Smooth muscle cell (in vitro differentiated cells): ENCODE data around the gene GPC5. TPM values are rescaled to one million over a fixed set of nuclear protein-coding genes. Genes with fewer than 3 reads are reported as not detected.

Experiments
- DNase-seq: peaks from one replicate; lab custom pipeline; 2025; ENCODE audit not compliant: unreplicated experiment; lab: John Stamatoyannopoulos, UW
- H2AFZ ChIP-seq: fragments of 200-600 bp; sonication (generic); 2 replicates; pipeline ENCODE4 v1.6.0; 2016; ENCODE audit warnings: antibody characterized with exemption, low read depth, mild to moderate bottlenecking
- H3F3A ChIP-seq: fragments of 200-600 bp; sonication (generic); 2 replicates; pipeline ENCODE4 v1.6.0; 2017; ENCODE audit warnings: antibody characterized with exemption, low read depth
- H3K27ac ChIP-seq: fragments of 200-600 bp; sonication (generic); 2 replicates; pipeline ENCODE4 v1.5.1; 2016; ENCODE audit warnings: low read depth, mild to moderate bottlenecking
- H3K27me3 ChIP-seq: fragments of 200-600 bp; sonication (generic); 2 replicates; pipeline ENCODE4 v1.6.1; 2016; ENCODE audit warnings: low read depth, mild to moderate bottlenecking
- H3K36me3 ChIP-seq: fragments of 200-600 bp; sonication (generic); 2 replicates; pipeline ENCODE4 v1.5.1; 2016; ENCODE audit warnings: low read depth
- H3K4me1 ChIP-seq: fragments of 200-600 bp; sonication (generic); 2 replicates; pipeline ENCODE4 v1.5.1; 2016; ENCODE audit warnings: low read depth
- H3K4me2 ChIP-seq: fragments of 200-600 bp; sonication (generic); 2 replicates; pipeline ENCODE4 v1.6.0; 2016; ENCODE audit warnings: mild to moderate bottlenecking
- H3K4me3 ChIP-seq: fragments of 200-600 bp; sonication (generic); 2 replicates; pipeline ENCODE4 v1.5.1; 2016; ENCODE audit warnings: mild to moderate bottlenecking
- H3K79me2 ChIP-seq: fragments of 200-600 bp; sonication (generic); 2 replicates; pipeline ENCODE4 v1.6.0; 2016; ENCODE audit warnings: low read depth, mild to moderate bottlenecking
- H3K9ac ChIP-seq: fragments of 200-600 bp; sonication (generic); 2 replicates; pipeline ENCODE4 v1.6.0; 2016; ENCODE audit warnings: low read depth
- H3K9me3 ChIP-seq: fragments of 200-600 bp; sonication (generic); replicated peaks from 2 replicates; pipeline ENCODE4 v1.5.1; 2016; ENCODE audit warnings: low read depth
- H4K20me1 ChIP-seq: fragments of 200-600 bp; sonication (generic); 2 replicates; pipeline ENCODE4 v1.6.0; 2016; ENCODE audit warnings: low read depth
- WGBS: methylation state at CpG from one replicate; pipeline ENCODE4 v1.1.7; 2016; ENCODE audit warnings: low lambda C conversion rate; 5-methylcytosine and 5-hydroxymethylcytosine counted together
- polyA plus RNA-seq: library from polyadenylated mRNA; unstranded; fragments of >200 nt; fragmentation: Nextera tagmentation; extraction: Ambion mirVana; gene quantifications from 2 replicates; pipeline ENCODE4 v1.2.1, GENCODE V29; 2016
- total RNA-seq: library from RNA; depleted of rRNA; stranded (reverse); fragments of >200 nt; gene quantifications from 2 replicates; pipeline ENCODE4 v1.2.3, GENCODE V29; 2014
- TF ChIP-seq, protein P1 (sequence below): fragments of 200-600 bp; sonication (generic); IDR thresholded peaks from 2 replicates; pipeline ENCODE4 v1.5.1; 2017; ENCODE audit warnings: borderline replicate concordance, mild to moderate bottlenecking, antibody characterized with exemption; ENCODE audit not compliant: insufficient read depth, poor library complexity, severe bottlenecking

Gene GPC5
- total and polyA plus RNA-seq, 2 experiments from 2014 or later: 0.99 to 1.0 TPM

- WGBS: 94% methylated on average over 2 of the region's 2 CpGs
- no peak overlapping the region for H3K4me2 ChIP-seq
- no peak for DNase-seq
Measured at GRCh38 chr13:92717857-92718256, 1319.4 kb downstream of the GPC5 start.

DNA sequence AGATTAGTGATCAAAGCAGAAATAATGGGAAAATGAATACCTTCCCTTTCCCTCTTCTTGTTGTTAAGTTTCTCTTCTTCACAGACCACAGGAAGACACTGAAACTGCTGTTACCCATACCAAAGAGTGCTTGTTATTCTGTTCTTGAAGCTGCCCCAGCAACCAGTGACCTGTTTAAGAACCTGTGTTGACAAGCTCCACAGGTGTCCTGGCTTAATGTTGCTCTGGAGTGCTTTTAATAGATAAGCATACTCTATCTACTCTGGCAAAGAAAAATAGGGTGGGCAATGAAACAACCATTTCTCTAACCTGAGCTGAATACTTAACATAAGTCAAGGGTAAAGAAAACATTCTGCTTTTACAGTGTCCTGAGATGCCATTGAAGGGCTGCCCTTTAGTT is 1321.4 kb downstream of the GPC5 start:
- no peaks in the 10 kb centered on the region for H3K4me1 ChIP-seq
- no peaks in the 10 kb centered on the region for H3K79me2 ChIP-seq
- peaks cover 3% of the 10 kb centered on the region for H3K36me3 ChIP-seq
- H3K9ac ChIP-seq: no peak overlapping the region
- H3F3A ChIP-seq: no peaks in the 10 kb centered on the region
- H3K27ac ChIP-seq: no peak overlapping the region
- H2AFZ ChIP-seq: no peak overlapping the region
- no peak for DNase-seq
- H3K4me2 ChIP-seq: no peak overlapping the region
- H3K4me3 ChIP-seq: no peak overlapping the region
- H3K9me3 ChIP-seq: no peaks in the 10 kb centered on the region
- TF ChIP-seq, protein P1, sequence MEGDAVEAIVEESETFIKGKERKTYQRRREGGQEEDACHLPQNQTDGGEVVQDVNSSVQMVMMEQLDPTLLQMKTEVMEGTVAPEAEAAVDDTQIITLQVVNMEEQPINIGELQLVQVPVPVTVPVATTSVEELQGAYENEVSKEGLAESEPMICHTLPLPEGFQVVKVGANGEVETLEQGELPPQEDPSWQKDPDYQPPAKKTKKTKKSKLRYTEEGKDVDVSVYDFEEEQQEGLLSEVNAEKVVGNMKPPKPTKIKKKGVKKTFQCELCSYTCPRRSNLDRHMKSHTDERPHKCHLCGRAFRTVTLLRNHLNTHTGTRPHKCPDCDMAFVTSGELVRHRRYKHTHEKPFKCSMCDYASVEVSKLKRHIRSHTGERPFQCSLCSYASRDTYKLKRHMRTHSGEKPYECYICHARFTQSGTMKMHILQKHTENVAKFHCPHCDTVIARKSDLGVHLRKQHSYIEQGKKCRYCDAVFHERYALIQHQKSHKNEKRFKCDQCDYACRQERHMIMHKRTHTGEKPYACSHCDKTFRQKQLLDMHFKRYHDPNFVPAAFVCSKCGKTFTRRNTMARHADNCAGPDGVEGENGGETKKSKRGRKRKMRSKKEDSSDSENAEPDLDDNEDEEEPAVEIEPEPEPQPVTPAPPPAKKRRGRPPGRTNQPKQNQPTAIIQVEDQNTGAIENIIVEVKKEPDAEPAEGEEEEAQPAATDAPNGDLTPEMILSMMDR: no peak
- H3K27me3 ChIP-seq: no peaks in the 10 kb centered on the region
- no peaks in the 10 kb centered on the region for H4K20me1 ChIP-seq

More at GRCh38 chr13:92717857-92718256, 1319.4 kb downstream of the GPC5 start:
- H3K9ac ChIP-seq: no peak overlapping the region
- no peaks in the 10 kb centered on the region for H3F3A ChIP-seq
- H3K36me3 ChIP-seq: no peaks in the 10 kb centered on the region
- no peak overlapping the region for H2AFZ ChIP-seq
- H3K4me1 ChIP-seq: no peaks in the 10 kb centered on the region
- no peaks in the 10 kb centered on the region for H3K79me2 ChIP-seq
- H3K27ac ChIP-seq: no peak overlapping the region
- no peaks in the 10 kb centered on the region for H3K9me3 ChIP-seq
- TF ChIP-seq, protein P1: no peak
- H4K20me1 ChIP-seq: no peaks in the 10 kb centered on the region
- H3K27me3 ChIP-seq: no peaks in the 10 kb centered on the region
- H3K4me3 ChIP-seq: no peak overlapping the region

DNA sequence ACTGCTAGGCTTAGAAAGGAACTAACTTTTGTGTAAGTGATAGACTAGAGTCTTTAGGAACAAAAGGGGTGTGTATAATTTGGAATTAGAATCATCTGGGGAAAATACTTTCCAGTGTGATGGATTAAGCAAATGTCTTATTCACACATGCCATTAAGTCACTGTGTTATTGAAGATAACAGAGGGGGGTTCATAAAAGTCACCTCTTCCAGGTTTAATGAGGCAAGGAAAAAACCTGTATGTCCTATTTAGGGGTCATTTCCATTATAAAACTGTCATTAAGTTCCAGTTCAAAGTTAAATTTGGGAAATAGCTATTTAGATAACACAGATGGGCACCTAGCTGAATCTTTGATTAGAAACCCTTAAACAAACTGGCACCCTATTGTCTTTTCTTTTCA is 1323.2 kb downstream of the GPC5 start:
- H3K4me3 ChIP-seq: no peak overlapping the region

GRCh38 chr13:92727118-92727517 is 1328.7 kb downstream of the GPC5 start:
- TF ChIP-seq, protein P1: no peak
- Histone ChIP-seq H3K27ac (no peak overlapping the region), H3K9me3 (no peaks in the 10 kb centered on the region), H3F3A (no peaks in the 10 kb centered on the region), H3K36me3 (peaks cover 3% of the 10 kb centered on the region), H4K20me1 (no peaks in the 10 kb centered on the region), H3K79me2 (no peaks in the 10 kb centered on the region), H3K4me2 (peak overlapping the region; percentile 40), H3K27me3 (no peaks in the 10 kb centered on the region), H2AFZ (no peak overlapping the region), H3K9ac (no peak overlapping the region), H3K4me3 (no peak overlapping the region), H3K4me1 (no peaks in the 10 kb centered on the region)
- 18% methylated on average over 3 of the region's 3 CpGs for WGBS
- no peak for DNase-seq

More for the DNA sequence above, 1323.2 kb downstream of the GPC5 start:
- no peak for DNase-seq
- no peaks in the 10 kb centered on the region for H3K4me1 ChIP-seq
- H3K27ac ChIP-seq: no peak overlapping the region
- no peak overlapping the region for H3K9ac ChIP-seq
- H3K27me3 ChIP-seq: no peaks in the 10 kb centered on the region
- H3K4me2 ChIP-seq: no peak overlapping the region
- H3K79me2 ChIP-seq: no peaks in the 10 kb centered on the region
- H2AFZ ChIP-seq: no peak overlapping the region
- H4K20me1 ChIP-seq: no peaks in the 10 kb centered on the region
- H3F3A ChIP-seq: no peaks in the 10 kb centered on the region
- TF ChIP-seq, protein P1: no peak
- H3K36me3 ChIP-seq: peaks cover 3% of the 10 kb centered on the region
- no peaks in the 10 kb centered on the region for H3K9me3 ChIP-seq
